ENCODE measurements around the gene GRIK3. TPM values are rescaled to one million over a fixed set of nuclear protein-coding genes. Genes with fewer than 3 reads are reported as not detected.

Gene GRIK3
- total and polyA plus RNA-seq, 4 donors, result 0.03 to 0.08 (median 0.05) TPM; not detected in 1

DNA sequence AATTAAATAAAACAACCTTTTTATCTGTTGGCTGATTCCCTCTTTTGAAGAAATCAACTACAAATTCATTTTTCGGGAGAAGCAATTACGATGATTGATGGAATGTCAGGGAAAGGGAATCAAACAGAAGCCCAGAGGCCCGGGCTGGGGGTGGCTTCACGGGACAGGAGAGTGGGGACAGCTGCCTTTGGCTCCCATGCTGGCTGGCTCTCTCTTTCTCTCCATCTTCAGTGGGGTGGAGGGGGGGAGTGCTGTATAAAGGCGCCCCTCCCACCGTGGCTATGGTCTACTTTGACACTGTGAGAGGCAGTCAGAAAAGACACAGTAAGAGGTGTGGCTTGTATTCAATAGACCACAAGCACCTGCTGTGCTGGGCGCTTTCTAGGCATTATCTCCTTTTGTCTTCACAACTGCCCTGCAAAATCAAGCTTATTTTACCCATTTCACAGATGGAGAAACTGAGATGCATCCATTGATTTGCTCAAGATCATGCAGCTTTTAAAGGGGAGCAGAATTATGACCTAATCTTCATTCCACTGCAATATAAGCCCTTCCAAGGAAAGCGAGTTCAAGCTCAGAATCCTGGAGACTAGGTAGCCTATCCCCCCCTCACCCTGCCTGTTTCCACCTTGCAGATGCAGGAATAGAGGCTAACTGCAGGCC lies 92.9 kb downstream of the GRIK3 start (continued):
- no peak for TF ChIP-seq RXRA (IDR thresholded peaks at IDR 0.05)
- TF ChIP-seq, protein P1, sequence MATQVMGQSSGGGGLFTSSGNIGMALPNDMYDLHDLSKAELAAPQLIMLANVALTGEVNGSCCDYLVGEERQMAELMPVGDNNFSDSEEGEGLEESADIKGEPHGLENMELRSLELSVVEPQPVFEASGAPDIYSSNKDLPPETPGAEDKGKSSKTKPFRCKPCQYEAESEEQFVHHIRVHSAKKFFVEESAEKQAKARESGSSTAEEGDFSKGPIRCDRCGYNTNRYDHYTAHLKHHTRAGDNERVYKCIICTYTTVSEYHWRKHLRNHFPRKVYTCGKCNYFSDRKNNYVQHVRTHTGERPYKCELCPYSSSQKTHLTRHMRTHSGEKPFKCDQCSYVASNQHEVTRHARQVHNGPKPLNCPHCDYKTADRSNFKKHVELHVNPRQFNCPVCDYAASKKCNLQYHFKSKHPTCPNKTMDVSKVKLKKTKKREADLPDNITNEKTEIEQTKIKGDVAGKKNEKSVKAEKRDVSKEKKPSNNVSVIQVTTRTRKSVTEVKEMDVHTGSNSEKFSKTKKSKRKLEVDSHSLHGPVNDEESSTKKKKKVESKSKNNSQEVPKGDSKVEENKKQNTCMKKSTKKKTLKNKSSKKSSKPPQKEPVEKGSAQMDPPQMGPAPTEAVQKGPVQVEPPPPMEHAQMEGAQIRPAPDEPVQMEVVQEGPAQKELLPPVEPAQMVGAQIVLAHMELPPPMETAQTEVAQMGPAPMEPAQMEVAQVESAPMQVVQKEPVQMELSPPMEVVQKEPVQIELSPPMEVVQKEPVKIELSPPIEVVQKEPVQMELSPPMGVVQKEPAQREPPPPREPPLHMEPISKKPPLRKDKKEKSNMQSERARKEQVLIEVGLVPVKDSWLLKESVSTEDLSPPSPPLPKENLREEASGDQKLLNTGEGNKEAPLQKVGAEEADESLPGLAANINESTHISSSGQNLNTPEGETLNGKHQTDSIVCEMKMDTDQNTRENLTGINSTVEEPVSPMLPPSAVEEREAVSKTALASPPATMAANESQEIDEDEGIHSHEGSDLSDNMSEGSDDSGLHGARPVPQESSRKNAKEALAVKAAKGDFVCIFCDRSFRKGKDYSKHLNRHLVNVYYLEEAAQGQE (IDR thresholded peaks at IDR 0.05), result no peak
- TF ChIP-seq EGR1 (IDR thresholded peaks at IDR 0.05; ENCODE audit: low read depth in 2 of 2), result no peak
- no peak for TF ChIP-seq HNF4A (conservative IDR thresholded peaks at IDR 0.05)

DNA sequence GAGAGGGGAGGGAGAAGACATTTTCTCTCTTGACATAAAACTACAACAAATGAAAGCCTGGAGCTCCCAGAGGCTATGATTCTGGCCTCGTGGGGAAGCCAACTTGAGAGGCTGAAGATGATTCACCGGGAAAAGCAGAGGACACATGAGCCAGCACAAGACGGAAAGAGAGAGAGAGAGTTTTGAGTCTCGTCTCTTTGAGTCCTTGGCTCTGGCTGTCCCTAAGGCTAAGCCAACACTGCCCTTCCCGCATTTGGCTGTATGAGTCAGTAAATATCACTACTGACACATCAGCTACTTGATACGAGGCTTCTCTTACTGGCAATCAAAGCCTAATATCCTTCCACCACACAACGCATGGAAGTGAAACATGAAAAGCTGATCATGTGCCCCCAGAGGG lies 95.5 kb downstream of the GRIK3 start:
- TF ChIP-seq HNF4A (conservative IDR thresholded peaks at IDR 0.05) (no peak), FOXA1 (IDR thresholded peaks at IDR 0.05) (no peak), HNF4G (IDR thresholded peaks at IDR 0.05) (no peak), YY1 (IDR thresholded peaks at IDR 0.05) (no peak), TAF1 (conservative IDR thresholded peaks at IDR 0.05) (no peak), GABPA (IDR thresholded peaks at IDR 0.05 in 1 of 2, conservative IDR thresholded peaks at IDR 0.05 in 1 of 2) (no peak), NR2F2 (IDR thresholded peaks at IDR 0.05) (no peak), RXRA (IDR thresholded peaks at IDR 0.05) (no peak), RAD21 (IDR thresholded peaks at IDR 0.05) (no peak), EGR1 (IDR thresholded peaks at IDR 0.05; ENCODE audit: low read depth in 2 of 2) (no peak), FOXA2 (IDR thresholded peaks at IDR 0.05) (no peak), SP1 (IDR thresholded peaks at IDR 0.05) (no peak), JUND (IDR thresholded peaks at IDR 0.05) (no peak)
- TF ChIP-seq, protein P2, sequence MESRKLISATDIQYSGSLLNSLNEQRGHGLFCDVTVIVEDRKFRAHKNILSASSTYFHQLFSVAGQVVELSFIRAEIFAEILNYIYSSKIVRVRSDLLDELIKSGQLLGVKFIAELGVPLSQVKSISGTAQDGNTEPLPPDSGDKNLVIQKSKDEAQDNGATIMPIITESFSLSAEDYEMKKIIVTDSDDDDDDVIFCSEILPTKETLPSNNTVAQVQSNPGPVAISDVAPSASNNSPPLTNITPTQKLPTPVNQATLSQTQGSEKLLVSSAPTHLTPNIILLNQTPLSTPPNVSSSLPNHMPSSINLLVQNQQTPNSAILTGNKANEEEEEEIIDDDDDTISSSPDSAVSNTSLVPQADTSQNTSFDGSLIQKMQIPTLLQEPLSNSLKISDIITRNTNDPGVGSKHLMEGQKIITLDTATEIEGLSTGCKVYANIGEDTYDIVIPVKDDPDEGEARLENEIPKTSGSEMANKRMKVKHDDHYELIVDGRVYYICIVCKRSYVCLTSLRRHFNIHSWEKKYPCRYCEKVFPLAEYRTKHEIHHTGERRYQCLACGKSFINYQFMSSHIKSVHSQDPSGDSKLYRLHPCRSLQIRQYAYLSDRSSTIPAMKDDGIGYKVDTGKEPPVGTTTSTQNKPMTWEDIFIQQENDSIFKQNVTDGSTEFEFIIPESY (IDR thresholded peaks at IDR 0.05), result no peak
- TF ChIP-seq, protein P3, sequence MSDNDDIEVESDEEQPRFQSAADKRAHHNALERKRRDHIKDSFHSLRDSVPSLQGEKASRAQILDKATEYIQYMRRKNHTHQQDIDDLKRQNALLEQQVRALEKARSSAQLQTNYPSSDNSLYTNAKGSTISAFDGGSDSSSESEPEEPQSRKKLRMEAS (IDR thresholded peaks at IDR 0.05), result no peak
- TF ChIP-seq, protein P4, sequence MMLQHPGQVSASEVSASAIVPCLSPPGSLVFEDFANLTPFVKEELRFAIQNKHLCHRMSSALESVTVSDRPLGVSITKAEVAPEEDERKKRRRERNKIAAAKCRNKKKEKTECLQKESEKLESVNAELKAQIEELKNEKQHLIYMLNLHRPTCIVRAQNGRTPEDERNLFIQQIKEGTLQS (IDR thresholded peaks at IDR 0.05), result no peak
- TF ChIP-seq, protein P5, sequence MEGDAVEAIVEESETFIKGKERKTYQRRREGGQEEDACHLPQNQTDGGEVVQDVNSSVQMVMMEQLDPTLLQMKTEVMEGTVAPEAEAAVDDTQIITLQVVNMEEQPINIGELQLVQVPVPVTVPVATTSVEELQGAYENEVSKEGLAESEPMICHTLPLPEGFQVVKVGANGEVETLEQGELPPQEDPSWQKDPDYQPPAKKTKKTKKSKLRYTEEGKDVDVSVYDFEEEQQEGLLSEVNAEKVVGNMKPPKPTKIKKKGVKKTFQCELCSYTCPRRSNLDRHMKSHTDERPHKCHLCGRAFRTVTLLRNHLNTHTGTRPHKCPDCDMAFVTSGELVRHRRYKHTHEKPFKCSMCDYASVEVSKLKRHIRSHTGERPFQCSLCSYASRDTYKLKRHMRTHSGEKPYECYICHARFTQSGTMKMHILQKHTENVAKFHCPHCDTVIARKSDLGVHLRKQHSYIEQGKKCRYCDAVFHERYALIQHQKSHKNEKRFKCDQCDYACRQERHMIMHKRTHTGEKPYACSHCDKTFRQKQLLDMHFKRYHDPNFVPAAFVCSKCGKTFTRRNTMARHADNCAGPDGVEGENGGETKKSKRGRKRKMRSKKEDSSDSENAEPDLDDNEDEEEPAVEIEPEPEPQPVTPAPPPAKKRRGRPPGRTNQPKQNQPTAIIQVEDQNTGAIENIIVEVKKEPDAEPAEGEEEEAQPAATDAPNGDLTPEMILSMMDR (IDR thresholded peaks at IDR 0.05; ENCODE audit: low read depth, low read length, missing input control), result no peak
- TF ChIP-seq, protein P1 (IDR thresholded peaks at IDR 0.05), result no peak
- no peaks in the 10 kb centered on the region for H3K9me3 ChIP-seq (ENCODE audit: control insufficient read depth in 4 of 4, low read length in 3 of 4)
- no peak overlapping the region for H3K4me3 ChIP-seq (ENCODE audit: low read depth in 1 of 3, low read length in 3 of 3)
- no peak overlapping the region for H3K9ac ChIP-seq (ENCODE audit: low read depth in 1 of 2, low read length in 2 of 2)
- H3K4me1 ChIP-seq (ENCODE audit: control insufficient read depth in 4 of 4, insufficient read depth in 4 of 4, low read length in 3 of 4), result no peaks in the 10 kb centered on the region
- H3K27ac ChIP-seq (ENCODE audit: low read depth in 1 of 2, low read length in 2 of 2), result no peak overlapping the region
- no peak for DNase-seq (ENCODE audit: low spot score)
- no peaks in the 10 kb centered on the region for H3K36me3 ChIP-seq (ENCODE audit: control insufficient read depth in 4 of 4, insufficient read depth in 3 of 4, low read depth in 1 of 4, low read length in 3 of 4)
- H3K27me3 ChIP-seq (ENCODE audit: control insufficient read depth in 4 of 4, insufficient read depth in 4 of 4, low read length in 3 of 4), result peaks cover 0 to 16% (median 9%) of the 10 kb centered on the region in 4 donors
- whole genome bisulfite sequencing, result 54% methylated on average over 7 of the region's 7 CpGs

Measured in liver (tissue), 9 donors.